Measurements from ENCODE around the gene LILRB5. TPM values are rescaled to one million over a fixed set of nuclear protein-coding genes. Genes with fewer than 3 reads are reported as not detected.

Gene LILRB5
- total and polyA plus RNA-seq, 9 of the 15 experiments (the other 6 are each of a cell fraction or from before 2014, with no cell fraction given), result not detected

DNA sequence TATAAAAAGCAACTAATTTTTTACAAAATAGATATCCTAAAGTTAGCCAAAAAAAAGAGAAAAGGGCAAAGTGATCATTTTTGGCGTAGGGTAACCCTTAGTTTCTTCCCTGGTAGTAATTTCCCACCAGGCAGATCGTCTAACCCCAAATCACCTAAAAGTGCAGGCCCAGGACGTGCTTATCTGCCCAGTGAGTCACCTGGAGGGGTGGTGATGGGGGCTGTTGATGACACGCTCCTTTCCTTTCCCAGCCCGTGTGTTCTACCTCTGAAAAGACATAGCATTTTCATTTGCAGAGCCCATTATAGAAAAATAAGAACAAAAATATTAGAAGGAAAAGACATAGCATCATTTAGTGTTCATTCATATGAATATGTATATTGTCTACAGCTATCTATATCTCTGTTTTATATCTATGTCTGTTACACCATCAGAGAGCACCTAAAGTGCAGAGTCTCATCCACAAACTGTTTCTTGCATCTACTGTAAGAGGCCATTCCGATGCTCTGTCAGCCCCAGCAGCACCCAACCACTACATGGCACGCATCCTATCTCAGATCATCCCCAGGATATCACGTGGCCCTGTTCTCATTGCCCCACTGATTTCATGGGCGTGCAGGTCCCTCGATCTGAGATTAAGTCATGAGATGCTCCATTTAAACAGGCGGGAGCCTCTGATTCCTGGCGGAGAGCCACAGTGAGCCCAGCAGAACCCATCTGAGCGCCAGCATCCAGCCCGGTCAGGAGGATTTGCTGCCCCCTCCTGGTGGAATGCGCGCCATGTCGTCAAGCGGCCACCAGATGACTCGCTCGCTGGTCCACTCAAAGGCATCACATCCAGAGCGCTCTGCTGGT is 25.8 kb downstream of the LILRB5 start (continued):
- TF ChIP-seq ZNF449 (CRISPR knock-in tag; IDR thresholded peaks at IDR 0.05) (no peak), MTA3 (IDR thresholded peaks at IDR 0.05; ENCODE audit: borderline replicate concordance) (peak; percentile 34; the same call in 1 of the 2 replicates), ZNF589 (CRISPR knock-in tag; IDR thresholded peaks at IDR 0.05; ENCODE audit: low read depth) (no peak), MITF (IDR thresholded peaks at IDR 0.05) (no peak), BRCA1 (IDR thresholded peaks at IDR 0.05) (no peak), BRCA1 (CRISPR knock-in tag; IDR thresholded peaks at IDR 0.05) (no peak), SP2 (IDR thresholded peaks at IDR 0.05; ENCODE audit: extremely low read depth, low read depth, low read length, poor library complexity, severe bottlenecking) (no peak), ZNF41 (CRISPR knock-in tag; conservative IDR thresholded peaks at IDR 0.05) (no peak), NR1H2 (CRISPR knock-in tag; IDR thresholded peaks at IDR 0.05) (no peak), ZNF592 (IDR thresholded peaks at IDR 0.05) (no peak), NEUROD1 (IDR thresholded peaks at IDR 0.05; ENCODE audit: borderline replicate concordance, low read depth, low read length, partially characterized antibody) (peak; percentile 32), SMARCC2 (IDR thresholded peaks at IDR 0.05; ENCODE audit: low read depth) (no peak), RUNX1 (IDR thresholded peaks at IDR 0.05; ENCODE audit: low read depth) (no peak), ESRRA (IDR thresholded peaks at IDR 0.05; ENCODE audit: borderline replicate concordance, low read depth) (0 out of 2 replicates have a peak, but pooled peaks have one; percentile 22)
- TF ChIP-seq, protein P1, sequence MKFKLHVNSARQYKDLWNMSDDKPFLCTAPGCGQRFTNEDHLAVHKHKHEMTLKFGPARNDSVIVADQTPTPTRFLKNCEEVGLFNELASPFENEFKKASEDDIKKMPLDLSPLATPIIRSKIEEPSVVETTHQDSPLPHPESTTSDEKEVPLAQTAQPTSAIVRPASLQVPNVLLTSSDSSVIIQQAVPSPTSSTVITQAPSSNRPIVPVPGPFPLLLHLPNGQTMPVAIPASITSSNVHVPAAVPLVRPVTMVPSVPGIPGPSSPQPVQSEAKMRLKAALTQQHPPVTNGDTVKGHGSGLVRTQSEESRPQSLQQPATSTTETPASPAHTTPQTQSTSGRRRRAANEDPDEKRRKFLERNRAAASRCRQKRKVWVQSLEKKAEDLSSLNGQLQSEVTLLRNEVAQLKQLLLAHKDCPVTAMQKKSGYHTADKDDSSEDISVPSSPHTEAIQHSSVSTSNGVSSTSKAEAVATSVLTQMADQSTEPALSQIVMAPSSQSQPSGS (CRISPR knock-in tag; IDR thresholded peaks at IDR 0.05), result no peak
- TF ChIP-seq, protein P2, sequence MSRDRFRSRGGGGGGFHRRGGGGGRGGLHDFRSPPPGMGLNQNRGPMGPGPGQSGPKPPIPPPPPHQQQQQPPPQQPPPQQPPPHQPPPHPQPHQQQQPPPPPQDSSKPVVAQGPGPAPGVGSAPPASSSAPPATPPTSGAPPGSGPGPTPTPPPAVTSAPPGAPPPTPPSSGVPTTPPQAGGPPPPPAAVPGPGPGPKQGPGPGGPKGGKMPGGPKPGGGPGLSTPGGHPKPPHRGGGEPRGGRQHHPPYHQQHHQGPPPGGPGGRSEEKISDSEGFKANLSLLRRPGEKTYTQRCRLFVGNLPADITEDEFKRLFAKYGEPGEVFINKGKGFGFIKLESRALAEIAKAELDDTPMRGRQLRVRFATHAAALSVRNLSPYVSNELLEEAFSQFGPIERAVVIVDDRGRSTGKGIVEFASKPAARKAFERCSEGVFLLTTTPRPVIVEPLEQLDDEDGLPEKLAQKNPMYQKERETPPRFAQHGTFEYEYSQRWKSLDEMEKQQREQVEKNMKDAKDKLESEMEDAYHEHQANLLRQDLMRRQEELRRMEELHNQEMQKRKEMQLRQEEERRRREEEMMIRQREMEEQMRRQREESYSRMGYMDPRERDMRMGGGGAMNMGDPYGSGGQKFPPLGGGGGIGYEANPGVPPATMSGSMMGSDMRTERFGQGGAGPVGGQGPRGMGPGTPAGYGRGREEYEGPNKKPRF (IDR thresholded peaks at IDR 0.05; ENCODE audit: low read depth, low read length), result no peak
